A549 (cell line): ENCODE measurements around the gene LRRC8E.

Experiments
- CEBPB ChIP-seq, 2 experiments: fragments of >200 bp in 1 of 2; sonication (Bioruptor Twin) in 1 of 2; formaldehyde crosslinking in 1 of 2; IDR thresholded peaks; 2 replicates each; pipeline ENCODE4 v1.6.1; 2012 to 2016
- EHF ChIP-seq: fragments of 250-450 bp; sonication (Bioruptor Pico); IDR thresholded peaks from 2 replicates; pipeline ENCODE4 v1.5.0; 2020; ENCODE audit warnings: mild to moderate bottlenecking
- EP300 ChIP-seq, 2 experiments: fragments of >200 bp; sonication (Bioruptor Twin); formaldehyde crosslinking; IDR thresholded peaks; 2 replicates in 1 of 2; 3 replicates in 1 of 2; pipeline ENCODE4 v1.6.1; 2016 to 2017
- ESRRA ChIP-seq: fragments of 150-350 bp; IDR thresholded peaks from 2 replicates; pipeline ENCODE4 v1.6.1; 2014; ENCODE audit warnings: mild to moderate bottlenecking, low read length, borderline replicate concordance
- JUN ChIP-seq, 2 experiments: fragments of >200 bp; sonication (Bioruptor Twin); formaldehyde crosslinking; IDR thresholded peaks; 2 replicates in 1 of 2; 3 replicates in 1 of 2; pipeline ENCODE4 v1.6.1; 2016 to 2017
- JUNB ChIP-seq: fragments of >200 bp; sonication (Bioruptor Twin); formaldehyde crosslinking; IDR thresholded peaks from 2 replicates; pipeline ENCODE4 v1.6.1; 2016
- MAFK ChIP-seq: fragments of 450-650 bp; IDR thresholded peaks from 2 replicates; pipeline ENCODE4 v1.6.1; 2014; ENCODE audit not compliant: partially characterized antibody
- MAZ ChIP-seq: fragments of 150-350 bp; IDR thresholded peaks from 2 replicates; pipeline ENCODE4 v1.6.1; 2014; ENCODE audit warnings: antibody characterized with exemption, low read depth, low read length, borderline replicate concordance
- PBX3 ChIP-seq: IDR thresholded peaks from 2 replicates; pipeline ENCODE4 v1.6.1; 2012
- POLR2A ChIP-seq: IDR thresholded peaks from 2 replicates; pipeline ENCODE4 v1.6.1; 2012; ENCODE audit warnings: mild to moderate bottlenecking, low read length
- REST ChIP-seq: fragments of 200-600 bp; sonication (generic); IDR thresholded peaks from 2 replicates; pipeline ENCODE4 v1.6.1; 2016; ENCODE audit warnings: antibody characterized with exemption, mild to moderate bottlenecking, moderate library complexity
- SMC3 ChIP-seq: fragments of >200 bp; sonication (Bioruptor Twin); formaldehyde crosslinking; IDR thresholded peaks from 3 replicates; pipeline ENCODE4 v1.6.1; 2018; ENCODE audit warnings: inconsistent platforms
- TF ChIP-seq, protein P1 (sequence below): fragments of >200 bp; sonication (Bioruptor Twin); formaldehyde crosslinking; IDR thresholded peaks from 3 replicates; pipeline ENCODE4 v1.5.1; 2016

- TF ChIP-seq EHF (CRISPR knock-in tag) (no peak), REST (no peak), POLR2A (no peak), PBX3 (no peak), MAZ (no peak), EP300 (IDR thresholded peaks at IDR 0.05) (no peak), SMC3 (no peak), JUNB (no peak), MAFK (no peak), ESRRA (no peak), JUN (IDR thresholded peaks at IDR 0.05) (no peak), CEBPB (IDR thresholded peaks at IDR 0.05) (no peak)
- TF ChIP-seq, protein P1, sequence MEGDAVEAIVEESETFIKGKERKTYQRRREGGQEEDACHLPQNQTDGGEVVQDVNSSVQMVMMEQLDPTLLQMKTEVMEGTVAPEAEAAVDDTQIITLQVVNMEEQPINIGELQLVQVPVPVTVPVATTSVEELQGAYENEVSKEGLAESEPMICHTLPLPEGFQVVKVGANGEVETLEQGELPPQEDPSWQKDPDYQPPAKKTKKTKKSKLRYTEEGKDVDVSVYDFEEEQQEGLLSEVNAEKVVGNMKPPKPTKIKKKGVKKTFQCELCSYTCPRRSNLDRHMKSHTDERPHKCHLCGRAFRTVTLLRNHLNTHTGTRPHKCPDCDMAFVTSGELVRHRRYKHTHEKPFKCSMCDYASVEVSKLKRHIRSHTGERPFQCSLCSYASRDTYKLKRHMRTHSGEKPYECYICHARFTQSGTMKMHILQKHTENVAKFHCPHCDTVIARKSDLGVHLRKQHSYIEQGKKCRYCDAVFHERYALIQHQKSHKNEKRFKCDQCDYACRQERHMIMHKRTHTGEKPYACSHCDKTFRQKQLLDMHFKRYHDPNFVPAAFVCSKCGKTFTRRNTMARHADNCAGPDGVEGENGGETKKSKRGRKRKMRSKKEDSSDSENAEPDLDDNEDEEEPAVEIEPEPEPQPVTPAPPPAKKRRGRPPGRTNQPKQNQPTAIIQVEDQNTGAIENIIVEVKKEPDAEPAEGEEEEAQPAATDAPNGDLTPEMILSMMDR: no peak
These were observed 34.6 kb upstream of the LRRC8E start for GRCh38 chr19:7853770-7854128.
